ENCODE measurements around the gene LRFN2. TPM values are rescaled to one million over a fixed set of nuclear protein-coding genes. Genes with fewer than 3 reads are reported as not detected.

The LRFN2 gene
- total and polyA plus RNA-seq, 2 experiments from 2014 or later = 0.29 to 2.5 TPM

DNA sequence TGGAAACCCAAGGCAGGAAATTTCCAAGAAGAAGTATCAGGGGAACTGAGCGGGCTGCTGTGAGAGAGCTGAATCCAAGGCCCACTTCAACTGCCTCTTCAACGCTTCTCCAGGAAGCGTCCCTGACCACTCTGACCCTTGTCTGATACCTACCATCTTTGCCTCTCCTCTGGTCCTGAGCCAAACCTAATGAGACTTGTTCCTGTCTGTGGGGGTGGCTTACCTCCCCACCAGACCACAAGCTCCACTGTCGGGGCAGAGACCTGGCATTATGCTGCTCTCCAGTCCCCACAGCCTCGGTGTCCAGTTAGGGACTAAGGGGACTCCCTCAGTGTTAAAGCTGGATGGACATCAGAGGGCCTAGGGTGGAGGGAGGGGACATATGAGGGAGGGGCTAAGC is 49.7 kb downstream of the LRFN2 start:
- no peaks in the 10 kb centered on the region for H3K79me2 ChIP-seq (replicated peaks; ENCODE audit: insufficient read depth)
- Mint-ChIP-seq H3K36me3 (ENCODE audit: low read depth) (0 out of 3 replicates have a peak, but pooled peaks cover 3% of the 10 kb centered on the region), H3K4me1 (peaks cover 45% of the 10 kb centered on the region), H3K4me3 (no peak overlapping the region), H3K27me3 (ENCODE audit: insufficient read depth, low read depth, poor library complexity) (peaks cover 21% of the 10 kb centered on the region), H3K27ac (no peak overlapping the region; the same call in 1 of the 2 replicates), H3K9me3 (no peaks in the 10 kb centered on the region)
- no peak overlapping the region for H3K4me2 ChIP-seq
- no peaks in the 10 kb centered on the region for H3K36me3 ChIP-seq (ENCODE audit: insufficient read depth)
- no peaks in the 10 kb centered on the region for H4K20me1 ChIP-seq (replicated peaks; ENCODE audit: insufficient read depth)
- H3K27ac ChIP-seq (ENCODE audit: low read depth) = no peak overlapping the region
- no peak overlapping the region for H3K4me3 ChIP-seq
- TF ChIP-seq CREB1 (CRISPR knock-in tag; IDR thresholded peaks at IDR 0.05; ENCODE audit: low read depth) = no peak
- TF ChIP-seq, protein P1, sequence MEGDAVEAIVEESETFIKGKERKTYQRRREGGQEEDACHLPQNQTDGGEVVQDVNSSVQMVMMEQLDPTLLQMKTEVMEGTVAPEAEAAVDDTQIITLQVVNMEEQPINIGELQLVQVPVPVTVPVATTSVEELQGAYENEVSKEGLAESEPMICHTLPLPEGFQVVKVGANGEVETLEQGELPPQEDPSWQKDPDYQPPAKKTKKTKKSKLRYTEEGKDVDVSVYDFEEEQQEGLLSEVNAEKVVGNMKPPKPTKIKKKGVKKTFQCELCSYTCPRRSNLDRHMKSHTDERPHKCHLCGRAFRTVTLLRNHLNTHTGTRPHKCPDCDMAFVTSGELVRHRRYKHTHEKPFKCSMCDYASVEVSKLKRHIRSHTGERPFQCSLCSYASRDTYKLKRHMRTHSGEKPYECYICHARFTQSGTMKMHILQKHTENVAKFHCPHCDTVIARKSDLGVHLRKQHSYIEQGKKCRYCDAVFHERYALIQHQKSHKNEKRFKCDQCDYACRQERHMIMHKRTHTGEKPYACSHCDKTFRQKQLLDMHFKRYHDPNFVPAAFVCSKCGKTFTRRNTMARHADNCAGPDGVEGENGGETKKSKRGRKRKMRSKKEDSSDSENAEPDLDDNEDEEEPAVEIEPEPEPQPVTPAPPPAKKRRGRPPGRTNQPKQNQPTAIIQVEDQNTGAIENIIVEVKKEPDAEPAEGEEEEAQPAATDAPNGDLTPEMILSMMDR (conservative IDR thresholded peaks at IDR 0.05; ENCODE audit: low read depth in 2 of 2) = no peak
- no peak for TF ChIP-seq EZH2phosphoT487 (IDR thresholded peaks at IDR 0.05; ENCODE audit: unreplicated experiment)
- TF ChIP-seq REST (IDR thresholded peaks at IDR 0.05; ENCODE audit: unreplicated experiment) = no peak
- TF ChIP-seq STAT1 (IDR thresholded peaks at IDR 0.05; ENCODE audit: unreplicated experiment) = no peak
- TF ChIP-seq EZH2 (IDR thresholded peaks at IDR 0.05; ENCODE audit: low read depth, unreplicated experiment) = no peak
- no peak for TF ChIP-seq ZNF114 (CRISPR knock-in tag; IDR thresholded peaks at IDR 0.05)
- no peak for TF ChIP-seq POLR2AphosphoS5 (IDR thresholded peaks at IDR 0.05; ENCODE audit: low read depth)
- TF ChIP-seq ZNF331 (CRISPR knock-in tag; IDR thresholded peaks at IDR 0.05; ENCODE audit: low read depth) = no peak
- TF ChIP-seq NANOG (IDR thresholded peaks at IDR 0.05; ENCODE audit: borderline replicate concordance) = no peak
- TF ChIP-seq, protein P2, sequence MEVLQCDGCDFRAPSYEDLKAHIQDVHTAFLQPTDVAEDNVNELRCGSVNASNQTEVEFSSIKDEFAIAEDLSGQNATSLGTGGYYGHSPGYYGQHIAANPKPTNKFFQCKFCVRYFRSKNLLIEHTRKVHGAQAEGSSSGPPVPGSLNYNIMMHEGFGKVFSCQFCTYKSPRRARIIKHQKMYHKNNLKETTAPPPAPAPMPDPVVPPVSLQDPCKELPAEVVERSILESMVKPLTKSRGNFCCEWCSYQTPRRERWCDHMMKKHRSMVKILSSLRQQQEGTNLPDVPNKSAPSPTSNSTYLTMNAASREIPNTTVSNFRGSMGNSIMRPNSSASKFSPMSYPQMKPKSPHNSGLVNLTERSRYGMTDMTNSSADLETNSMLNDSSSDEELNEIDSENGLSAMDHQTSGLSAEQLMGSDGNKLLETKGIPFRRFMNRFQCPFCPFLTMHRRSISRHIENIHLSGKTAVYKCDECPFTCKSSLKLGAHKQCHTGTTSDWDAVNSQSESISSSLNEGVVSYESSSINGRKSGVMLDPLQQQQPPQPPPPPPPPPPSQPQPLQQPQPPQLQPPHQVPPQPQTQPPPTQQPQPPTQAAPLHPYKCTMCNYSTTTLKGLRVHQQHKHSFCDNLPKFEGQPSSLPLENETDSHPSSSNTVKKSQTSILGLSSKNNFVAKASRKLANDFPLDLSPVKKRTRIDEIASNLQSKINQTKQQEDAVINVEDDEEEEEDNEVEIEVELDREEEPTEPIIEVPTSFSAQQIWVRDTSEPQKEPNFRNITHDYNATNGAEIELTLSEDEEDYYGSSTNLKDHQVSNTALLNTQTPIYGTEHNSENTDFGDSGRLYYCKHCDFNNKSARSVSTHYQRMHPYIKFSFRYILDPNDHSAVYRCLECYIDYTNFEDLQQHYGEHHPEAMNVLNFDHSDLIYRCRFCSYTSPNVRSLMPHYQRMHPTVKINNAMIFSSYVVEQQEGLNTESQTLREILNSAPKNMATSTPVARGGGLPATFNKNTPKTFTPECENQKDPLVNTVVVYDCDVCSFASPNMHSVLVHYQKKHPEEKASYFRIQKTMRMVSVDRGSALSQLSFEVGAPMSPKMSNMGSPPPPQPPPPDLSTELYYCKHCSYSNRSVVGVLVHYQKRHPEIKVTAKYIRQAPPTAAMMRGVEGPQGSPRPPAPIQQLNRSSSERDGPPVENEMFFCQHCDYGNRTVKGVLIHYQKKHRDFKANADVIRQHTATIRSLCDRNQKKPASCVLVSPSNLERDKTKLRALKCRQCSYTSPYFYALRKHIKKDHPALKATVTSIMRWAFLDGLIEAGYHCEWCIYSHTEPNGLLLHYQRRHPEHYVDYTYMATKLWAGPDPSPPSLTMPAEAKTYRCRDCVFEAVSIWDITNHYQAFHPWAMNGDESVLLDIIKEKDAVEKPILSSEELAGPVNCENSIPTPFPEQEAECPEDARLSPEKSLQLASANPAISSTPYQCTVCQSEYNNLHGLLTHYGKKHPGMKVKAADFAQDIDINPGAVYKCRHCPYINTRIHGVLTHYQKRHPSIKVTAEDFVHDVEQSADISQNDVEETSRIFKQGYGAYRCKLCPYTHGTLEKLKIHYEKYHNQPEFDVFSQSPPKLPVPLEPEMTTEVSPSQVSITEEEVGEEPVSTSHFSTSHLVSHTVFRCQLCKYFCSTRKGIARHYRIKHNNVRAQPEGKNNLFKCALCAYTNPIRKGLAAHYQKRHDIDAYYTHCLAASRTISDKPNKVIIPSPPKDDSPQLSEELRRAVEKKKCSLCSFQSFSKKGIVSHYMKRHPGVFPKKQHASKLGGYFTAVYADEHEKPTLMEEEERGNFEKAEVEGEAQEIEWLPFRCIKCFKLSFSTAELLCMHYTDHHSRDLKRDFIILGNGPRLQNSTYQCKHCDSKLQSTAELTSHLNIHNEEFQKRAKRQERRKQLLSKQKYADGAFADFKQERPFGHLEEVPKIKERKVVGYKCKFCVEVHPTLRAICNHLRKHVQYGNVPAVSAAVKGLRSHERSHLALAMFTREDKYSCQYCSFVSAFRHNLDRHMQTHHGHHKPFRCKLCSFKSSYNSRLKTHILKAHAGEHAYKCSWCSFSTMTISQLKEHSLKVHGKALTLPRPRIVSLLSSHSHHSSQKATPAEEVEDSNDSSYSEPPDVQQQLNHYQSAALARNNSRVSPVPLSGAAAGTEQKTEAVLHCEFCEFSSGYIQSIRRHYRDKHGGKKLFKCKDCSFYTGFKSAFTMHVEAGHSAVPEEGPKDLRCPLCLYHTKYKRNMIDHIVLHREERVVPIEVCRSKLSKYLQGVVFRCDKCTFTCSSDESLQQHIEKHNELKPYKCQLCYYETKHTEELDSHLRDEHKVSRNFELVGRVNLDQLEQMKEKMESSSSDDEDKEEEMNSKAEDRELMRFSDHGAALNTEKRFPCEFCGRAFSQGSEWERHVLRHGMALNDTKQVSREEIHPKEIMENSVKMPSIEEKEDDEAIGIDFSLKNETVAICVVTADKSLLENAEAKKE (CRISPR knock-in tag; IDR thresholded peaks at IDR 0.05) = no peak
- TF ChIP-seq ETS1 (IDR thresholded peaks at IDR 0.05) = no peak
- TF ChIP-seq JUNB (IDR thresholded peaks at IDR 0.05; ENCODE audit: unreplicated experiment) = no peak
- H2AFZ ChIP-seq = no peak overlapping the region
- ATAC-seq (no peak), DNase-seq (ENCODE audit: low spot score) (no peak)
- H3F3A ChIP-seq (replicated peaks; ENCODE audit: low read depth) = no peaks in the 10 kb centered on the region
- no peaks in the 10 kb centered on the region for H3K27me3 ChIP-seq (ENCODE audit: insufficient read depth)
- H3K4me1 ChIP-seq (ENCODE audit: insufficient read depth) = peaks cover 25% of the 10 kb centered on the region
- no peaks in the 10 kb centered on the region for H3K9me2 ChIP-seq (ENCODE audit: insufficient read depth)

Measured in GM23338 (cell line).